ENCODE results near the gene IGSF9.
"Not testable (repeated sequence)": the region's sequence is repeated elsewhere in the genome, so short reads cannot be mapped to it uniquely, and the experiment has no call there.

IGSF9 gene

DNA sequence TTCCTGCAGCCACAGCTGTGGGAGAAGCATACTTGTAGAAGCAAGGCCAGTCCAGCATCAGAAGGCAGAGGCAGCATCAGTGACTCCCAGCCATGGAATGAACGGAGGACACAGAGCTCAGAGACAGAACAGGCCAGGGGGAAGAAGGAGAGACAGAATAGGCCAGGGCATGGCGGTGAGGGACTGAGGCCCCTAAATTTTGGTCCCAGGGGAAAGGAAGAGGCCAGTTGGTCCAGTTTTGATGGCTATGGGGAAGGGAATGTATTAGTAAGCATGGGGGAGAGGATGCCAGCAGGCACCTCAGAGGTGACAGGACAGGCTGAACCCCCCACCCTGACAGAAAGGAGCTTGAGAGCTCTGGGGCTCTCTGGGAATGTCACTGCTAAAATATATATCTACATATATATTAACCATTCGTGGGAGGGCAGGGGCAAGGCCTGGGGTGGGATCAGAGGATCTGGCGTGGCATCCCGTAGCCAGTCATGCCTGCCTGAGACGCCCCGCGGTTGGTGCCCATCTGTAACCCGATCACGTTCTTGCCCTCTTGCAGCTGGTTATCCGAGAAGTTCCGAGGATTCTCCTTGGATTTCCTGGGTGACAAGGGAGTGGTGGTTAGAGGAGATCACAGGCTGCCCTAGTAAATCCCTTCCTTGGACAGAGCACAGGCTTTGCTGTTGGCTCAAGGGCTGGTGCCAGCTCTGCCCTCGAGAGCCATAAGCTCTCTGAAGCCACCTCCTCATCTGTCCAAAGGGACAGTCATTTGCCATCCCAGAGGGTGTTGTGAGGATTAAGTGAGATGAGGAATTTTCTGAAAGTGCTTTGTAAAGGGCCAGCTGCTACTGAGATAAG lies 26.8 kb downstream of the IGSF9 start:
- peaks cover 49% of the 10 kb centered on the region for H3K4me1 ChIP-seq (ENCODE audit: insufficient read depth, low read length)
- no peaks in the 10 kb centered on the region for H3K36me3 ChIP-seq (ENCODE audit: insufficient read depth, low read length)
- no peaks in the 10 kb centered on the region for H3K9me3 ChIP-seq (ENCODE audit: control insufficient read depth, insufficient read depth, low read length)
- no peak overlapping the region for H3K9ac ChIP-seq (ENCODE audit: low read depth, low read length)

DNA sequence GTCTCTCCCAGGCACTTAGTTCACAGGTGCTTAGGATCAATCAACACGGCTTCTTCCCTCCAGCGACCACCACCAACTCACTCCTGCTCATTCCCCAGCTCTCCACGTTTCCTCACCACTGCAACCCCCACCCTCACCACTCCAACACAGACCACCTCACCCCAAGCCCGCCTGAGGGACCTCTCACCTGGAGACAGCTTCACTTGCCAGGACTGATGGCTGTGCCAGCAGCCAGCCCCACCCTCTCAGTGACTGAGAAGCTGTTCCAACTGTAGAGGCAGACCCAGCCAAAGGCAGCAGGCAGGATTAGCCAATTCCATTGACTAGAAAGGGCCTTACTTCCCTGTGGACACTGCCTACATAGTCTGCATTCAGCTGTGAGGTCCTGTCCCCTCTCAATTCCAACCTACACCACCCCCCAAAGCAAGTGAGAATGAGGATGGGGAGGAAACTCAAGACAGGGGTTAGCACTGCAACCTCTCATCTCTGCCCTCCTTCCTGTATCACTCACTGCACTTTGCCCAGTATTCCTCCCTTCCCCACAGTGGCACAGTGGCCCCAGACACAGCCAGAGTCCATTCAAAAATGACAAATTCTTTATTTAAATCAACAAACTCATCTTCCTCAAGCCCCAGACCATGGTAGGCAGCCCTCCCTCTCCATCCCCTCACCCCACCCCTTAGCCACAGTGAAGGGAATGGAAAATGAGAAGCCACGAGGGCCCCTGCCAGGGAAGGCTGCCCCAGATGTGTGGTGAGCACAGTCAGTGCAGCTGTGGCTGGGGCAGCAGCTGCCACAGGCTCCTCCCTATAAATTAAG lies 27.7 kb downstream of the IGSF9 start:
- no peaks in the 10 kb centered on the region for H3K9me3 ChIP-seq (ENCODE audit: control insufficient read depth, insufficient read depth, low read length)
- H3K9ac ChIP-seq (ENCODE audit: low read depth, low read length) = no peak overlapping the region
- peaks cover 46% of the 10 kb centered on the region for H3K4me1 ChIP-seq (ENCODE audit: insufficient read depth, low read length)
- no peaks in the 10 kb centered on the region for H3K36me3 ChIP-seq (ENCODE audit: insufficient read depth, low read length)

DNA sequence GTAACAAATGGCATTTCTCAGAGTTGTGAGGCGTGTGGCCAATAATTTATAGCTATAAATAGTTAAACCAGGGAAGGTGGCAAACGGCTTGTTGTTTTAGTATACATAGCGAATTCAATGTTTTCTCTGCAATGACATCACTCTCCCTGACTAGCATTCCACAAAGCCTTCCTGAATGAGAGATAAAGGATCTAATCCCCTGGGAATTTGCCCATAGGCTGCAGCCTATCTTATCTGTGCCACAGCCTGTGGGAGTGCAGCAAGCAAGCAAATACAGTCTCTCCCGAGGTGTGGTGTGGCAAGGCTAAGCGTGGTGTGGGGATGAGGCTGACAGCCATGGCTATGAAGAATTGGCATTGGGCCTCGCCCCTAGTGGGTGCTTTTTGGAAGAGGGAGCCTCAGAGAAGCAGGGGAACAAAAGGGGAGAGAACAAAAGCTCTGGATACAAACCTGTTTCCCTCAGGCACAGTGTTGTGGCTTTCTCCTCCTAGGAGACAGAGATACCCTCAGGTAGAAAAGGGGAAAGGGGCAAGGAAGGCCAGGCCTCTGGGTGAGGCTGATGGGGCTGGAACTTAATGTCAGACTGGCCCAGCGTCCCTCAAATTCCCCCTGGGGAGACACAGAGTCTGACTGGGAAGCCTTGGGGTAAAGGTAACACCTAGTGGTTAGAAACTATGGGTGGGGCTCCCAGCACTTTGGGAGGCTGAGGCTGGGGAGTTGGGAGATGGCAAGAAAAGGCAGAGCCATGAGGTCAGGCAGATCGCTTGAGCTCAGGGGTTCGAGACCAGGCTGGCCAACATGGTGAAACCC lies 29.0 kb downstream of the IGSF9 start:
- H3K9me3 ChIP-seq (ENCODE audit: control insufficient read depth, insufficient read depth, low read length) = no peaks in the 10 kb centered on the region
- H3K4me1 ChIP-seq (ENCODE audit: insufficient read depth, low read length) = peaks cover 38% of the 10 kb centered on the region
- H3K9ac ChIP-seq (ENCODE audit: low read depth, low read length) = no peak overlapping the region
- H3K36me3 ChIP-seq (ENCODE audit: insufficient read depth, low read length) = no peaks in the 10 kb centered on the region

DNA sequence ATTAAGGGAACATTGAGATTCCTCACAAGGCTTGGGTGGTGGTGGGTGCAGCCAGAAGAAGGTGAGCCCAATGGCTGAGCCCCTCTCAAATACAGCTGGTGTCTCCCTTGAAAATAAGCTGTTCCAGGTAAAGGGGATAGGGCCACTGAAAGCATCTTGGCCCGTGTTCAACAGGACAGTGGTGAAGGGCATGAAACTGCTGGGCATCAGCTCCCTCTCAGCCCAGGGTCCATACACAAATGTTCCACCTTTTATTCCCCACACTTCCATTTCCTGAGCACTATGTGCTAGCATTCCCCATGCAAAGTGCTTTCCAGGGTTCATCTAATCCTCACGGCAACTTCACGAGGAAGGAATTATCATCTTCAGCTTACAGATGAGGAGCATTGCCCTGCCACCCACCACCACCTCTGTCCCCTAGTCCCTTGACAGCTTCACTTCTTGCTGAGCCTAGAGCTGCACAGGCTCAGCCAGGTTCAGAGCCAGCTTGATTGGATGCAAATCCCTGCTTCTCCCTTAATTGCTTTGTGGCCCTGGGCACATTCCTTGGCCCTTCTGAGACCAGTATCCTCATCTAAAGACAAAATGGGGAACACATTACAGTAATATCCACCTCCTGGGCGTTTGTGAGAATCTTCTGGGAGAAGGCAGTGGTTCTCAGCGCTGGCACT lies 29.7 kb downstream of the IGSF9 start:
- no peaks in the 10 kb centered on the region for H3K36me3 ChIP-seq (ENCODE audit: insufficient read depth, low read length)

DNA sequence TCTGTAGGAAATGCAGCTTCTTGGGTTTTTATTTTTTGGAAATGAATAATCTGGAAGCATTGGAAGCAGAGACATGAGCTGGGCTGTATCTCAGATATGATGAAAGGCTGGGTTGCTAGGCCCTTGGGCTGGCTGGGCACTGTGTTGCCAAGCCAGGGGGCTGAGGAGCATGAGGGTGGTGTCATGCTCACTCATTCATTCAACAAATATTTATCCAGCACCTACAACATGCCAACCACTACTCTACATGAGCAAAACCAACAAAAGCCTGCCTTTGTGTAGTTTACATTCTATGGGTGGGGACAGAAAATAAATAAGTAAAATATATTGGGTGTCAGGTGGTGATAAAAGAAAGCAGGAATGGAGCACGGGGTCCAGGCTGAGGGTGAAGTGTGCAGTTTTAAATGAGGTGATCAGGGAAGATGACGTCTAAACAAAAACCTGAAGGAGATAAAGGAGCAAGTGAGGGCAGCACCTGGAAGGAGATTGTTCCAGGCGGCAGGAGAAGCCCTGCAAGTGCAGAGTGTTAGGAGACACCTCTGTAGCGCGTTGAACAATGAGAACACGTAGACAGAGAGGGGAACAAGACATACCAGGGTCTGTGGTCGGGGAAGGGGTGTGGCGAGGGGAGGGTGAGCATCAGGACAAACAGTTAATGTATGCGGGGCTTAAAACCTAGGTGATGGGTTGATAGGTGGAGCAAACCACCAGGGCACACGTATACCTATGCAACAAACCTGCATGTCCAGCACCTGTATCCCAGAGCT lies 31.0 kb downstream of the IGSF9 start:
- Histone ChIP-seq H3K4me1 (ENCODE audit: insufficient read depth, low read length) (peaks cover 55% of the 10 kb centered on the region), H3K9me3 (ENCODE audit: control insufficient read depth, insufficient read depth, low read length) (no peaks in the 10 kb centered on the region), H3K9ac (ENCODE audit: low read depth, low read length) (no peak overlapping the region), H3K36me3 (ENCODE audit: insufficient read depth, low read length) (no peaks in the 10 kb centered on the region)

More for the DNA sequence above, 29.7 kb downstream of the IGSF9 start:
- Histone ChIP-seq H3K9ac (ENCODE audit: low read depth, low read length) (no peak overlapping the region), H3K9me3 (ENCODE audit: control insufficient read depth, insufficient read depth, low read length) (no peaks in the 10 kb centered on the region), H3K4me1 (ENCODE audit: insufficient read depth, low read length) (peaks cover 46% of the 10 kb centered on the region)

DNA sequence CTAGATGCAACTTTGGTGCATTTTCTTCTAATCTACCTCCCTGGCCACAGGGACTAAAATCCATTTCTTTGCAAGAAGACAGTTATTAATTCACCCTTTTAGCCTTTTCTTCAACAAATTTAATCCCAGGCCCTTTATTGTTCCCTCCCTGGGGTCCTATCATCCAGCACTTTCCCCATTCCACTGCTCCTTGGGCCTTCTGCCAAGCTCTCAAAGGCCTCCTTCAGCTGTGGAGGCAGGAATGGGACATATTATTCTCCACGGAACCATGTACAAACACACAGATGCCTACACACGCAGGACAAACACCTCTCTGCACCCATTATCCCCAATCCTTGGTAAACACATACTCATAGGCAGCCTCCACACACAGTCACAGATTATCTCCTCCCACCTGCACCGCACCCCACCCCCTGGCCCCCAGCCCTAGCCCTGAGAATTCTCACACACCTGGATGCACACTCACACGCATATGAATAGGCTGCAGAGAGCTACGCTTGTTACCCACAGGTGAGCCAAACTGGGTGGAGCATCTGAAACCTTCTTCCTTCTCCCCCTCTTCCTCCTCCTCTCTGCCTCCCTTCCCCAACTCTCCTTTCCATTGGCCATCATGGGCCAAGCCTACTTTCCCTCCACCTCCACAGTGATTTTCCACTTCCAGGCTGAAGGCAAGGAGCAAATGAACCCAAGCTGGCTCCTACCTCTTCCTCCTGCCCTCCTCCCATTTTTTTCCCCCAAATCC lies 31.8 kb downstream of the IGSF9 start:
- H3K36me3 ChIP-seq (ENCODE audit: insufficient read depth, low read length) = no peaks in the 10 kb centered on the region
- peaks cover 60% of the 10 kb centered on the region for H3K4me1 ChIP-seq (ENCODE audit: insufficient read depth, low read length)
- H3K9me3 ChIP-seq (ENCODE audit: control insufficient read depth, insufficient read depth, low read length) = no peaks in the 10 kb centered on the region
- no peak overlapping the region for H3K9ac ChIP-seq (ENCODE audit: low read depth, low read length)

DNA sequence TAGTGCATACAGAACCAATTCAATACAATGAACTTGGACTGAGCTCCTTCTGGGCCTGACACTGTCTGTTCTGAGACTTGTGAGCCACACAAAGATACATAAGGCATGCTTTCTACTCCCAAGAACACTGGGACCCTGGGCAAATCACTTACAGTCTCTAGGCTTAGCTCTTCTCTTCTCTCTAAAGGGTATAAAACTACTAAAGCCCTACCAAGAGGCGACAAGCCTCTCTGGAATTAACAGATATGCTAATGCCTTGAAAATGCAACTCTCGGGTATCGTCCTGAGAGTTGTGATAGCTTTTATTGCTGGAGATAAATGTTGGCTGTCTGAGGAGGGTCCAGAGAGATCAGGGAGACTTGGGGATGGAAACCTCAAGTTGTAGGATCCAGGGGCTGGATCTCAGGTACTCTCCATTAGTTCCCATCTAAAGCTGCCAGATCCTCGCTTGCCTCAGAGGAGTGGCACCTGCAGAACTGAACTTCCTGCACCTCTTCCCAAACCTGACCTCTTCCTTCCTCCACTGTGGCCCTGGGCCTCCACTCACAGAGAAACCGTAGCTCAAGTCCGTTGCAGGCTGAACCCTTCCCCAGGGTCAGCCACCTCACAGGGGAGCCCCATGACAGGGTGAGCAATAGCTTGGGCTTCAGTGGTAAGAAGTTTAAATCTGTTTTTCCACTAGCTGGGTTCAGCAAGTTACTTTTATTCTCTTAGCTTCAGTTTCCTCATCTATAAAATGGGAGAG lies 33.9 kb downstream of the IGSF9 start:
- Histone ChIP-seq H3K4me1 (ENCODE audit: insufficient read depth, low read length) (peaks cover 54% of the 10 kb centered on the region), H3K9ac (ENCODE audit: low read depth, low read length) (no peak overlapping the region), H3K36me3 (ENCODE audit: insufficient read depth, low read length) (no peaks in the 10 kb centered on the region), H3K9me3 (ENCODE audit: control insufficient read depth, insufficient read depth, low read length) (no peaks in the 10 kb centered on the region)

DNA sequence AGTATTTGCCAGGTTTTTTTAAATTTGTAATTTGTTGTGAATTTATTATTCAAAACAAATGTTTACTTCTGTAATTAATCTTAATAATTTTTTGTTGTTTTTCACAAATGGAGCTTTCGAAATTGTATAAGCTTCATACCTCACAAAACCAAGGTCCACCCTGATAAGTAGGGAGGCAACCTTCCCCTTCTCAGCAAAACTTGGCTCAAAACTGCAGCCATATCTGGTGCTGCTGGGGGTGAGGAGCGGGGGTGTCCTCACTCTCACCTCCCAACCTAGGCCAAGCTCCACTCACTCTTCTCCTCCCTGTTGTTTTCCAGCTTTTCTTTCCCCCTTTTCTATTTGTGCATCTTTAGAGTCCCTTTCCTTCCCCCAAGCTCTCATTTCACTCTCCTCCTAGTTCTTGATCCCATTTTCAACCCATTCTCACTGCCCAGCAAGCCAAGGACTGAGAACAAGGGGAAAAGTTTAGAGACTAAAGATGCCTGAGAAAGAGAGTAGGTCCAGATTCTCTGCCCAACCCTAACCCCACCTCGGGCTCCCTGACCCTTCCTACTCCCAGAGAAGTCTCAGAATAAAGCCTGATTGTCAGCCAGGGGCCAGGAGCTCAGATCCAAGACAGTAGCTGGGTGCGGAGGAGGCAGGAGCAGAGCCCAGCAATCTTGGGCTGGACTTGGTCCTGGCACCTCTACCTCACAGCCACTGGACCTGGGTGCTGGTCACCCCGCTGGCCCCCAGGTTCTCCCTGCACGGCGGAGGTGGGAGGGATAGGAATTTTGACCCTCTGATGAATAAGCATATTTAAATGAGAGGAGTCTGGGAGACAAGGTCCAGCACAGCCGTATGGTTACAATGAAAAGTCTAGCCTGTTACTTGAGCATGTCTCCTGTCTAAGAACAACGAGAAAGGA lies 37.1 kb downstream of the IGSF9 start:
- Histone ChIP-seq H3K36me3 (ENCODE audit: insufficient read depth, low read length) (no peaks in the 10 kb centered on the region), H3K9me3 (ENCODE audit: control insufficient read depth, insufficient read depth, low read length) (no peaks in the 10 kb centered on the region), H3K9ac (ENCODE audit: low read depth, low read length) (no peak overlapping the region), H3K4me1 (ENCODE audit: insufficient read depth, low read length) (peaks cover 28% of the 10 kb centered on the region)

DNA sequence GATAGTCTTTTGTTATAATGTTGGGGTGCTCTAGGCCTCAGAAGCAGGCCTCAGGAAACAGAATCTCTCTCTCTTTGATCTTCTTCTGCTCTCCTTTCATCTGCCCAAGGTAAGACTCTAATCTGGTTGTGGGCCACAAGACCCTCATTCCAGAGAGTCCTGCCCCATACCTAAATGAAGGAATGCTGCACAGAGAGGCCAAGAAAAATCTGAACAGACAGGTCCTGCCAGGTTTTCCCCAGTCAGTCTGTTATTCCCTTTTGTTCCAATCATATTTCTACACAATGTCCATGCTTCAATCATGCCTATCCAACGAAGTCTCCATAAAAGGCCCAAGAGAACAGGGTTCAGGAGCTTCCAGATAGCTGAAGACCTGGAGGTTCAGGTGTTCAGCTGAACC lies 38.5 kb downstream of the IGSF9 start:
- Histone ChIP-seq H3K4me1 (ENCODE audit: insufficient read depth, low read length) (peaks cover 27% of the 10 kb centered on the region), H3K36me3 (ENCODE audit: insufficient read depth, low read length) (no peaks in the 10 kb centered on the region), H3K9me3 (ENCODE audit: control insufficient read depth, insufficient read depth, low read length) (no peaks in the 10 kb centered on the region), H3K9ac (ENCODE audit: low read depth, low read length) (no peak overlapping the region)

DNA sequence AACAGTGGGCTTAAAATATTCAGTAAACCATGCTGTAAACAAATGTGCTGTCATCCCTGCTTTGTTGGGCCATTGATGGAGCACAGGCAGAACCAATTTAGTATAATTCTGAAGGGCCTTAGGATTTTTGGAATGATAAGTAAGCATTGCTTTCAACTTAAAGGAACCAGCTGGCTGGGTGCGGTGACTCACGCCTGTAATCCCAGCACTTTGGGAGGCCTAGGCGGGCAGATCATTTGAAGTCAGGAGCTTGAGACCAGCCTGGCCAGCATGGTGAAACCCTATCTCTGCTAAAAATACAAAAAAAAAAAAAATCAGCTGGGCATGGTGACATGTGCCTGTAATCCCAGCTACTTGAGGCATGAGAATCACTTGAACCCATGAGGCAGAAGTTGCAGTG lies 41.4 kb downstream of the IGSF9 start:
- H3K9ac ChIP-seq (ENCODE audit: low read depth, low read length); H3K9me3 ChIP-seq (ENCODE audit: control insufficient read depth, insufficient read depth, low read length); H3K36me3 ChIP-seq (ENCODE audit: insufficient read depth, low read length): not testable (repeated sequence)
- peaks cover 18% of the 10 kb centered on the region for H3K4me1 ChIP-seq (ENCODE audit: insufficient read depth, low read length)

DNA sequence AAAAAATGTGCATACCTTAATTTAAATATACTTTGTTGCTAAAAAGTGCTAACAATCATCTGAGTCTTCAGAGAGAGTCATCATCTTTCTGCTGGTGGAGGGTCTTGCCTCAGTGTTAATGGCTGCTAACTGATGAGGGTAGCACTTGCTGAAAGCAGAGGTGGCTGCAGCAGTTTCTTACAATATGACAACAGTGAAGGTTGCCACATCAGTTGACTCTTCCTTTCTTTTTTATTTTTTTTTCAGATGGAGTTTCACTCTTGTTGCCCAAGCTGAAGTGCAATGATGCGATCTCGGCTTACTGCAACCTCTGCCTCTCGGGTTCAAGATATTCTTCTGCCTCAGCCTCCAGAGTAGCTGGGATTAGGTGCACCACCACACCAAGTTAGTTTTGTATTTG lies 42.9 kb downstream of the IGSF9 start:
- H3K4me1 ChIP-seq (ENCODE audit: insufficient read depth, low read length) = peaks cover 12% of the 10 kb centered on the region
- H3K9ac ChIP-seq (ENCODE audit: low read depth, low read length) = no peak overlapping the region
- no peaks in the 10 kb centered on the region for H3K9me3 ChIP-seq (ENCODE audit: control insufficient read depth, insufficient read depth, low read length)
- H3K36me3 ChIP-seq (ENCODE audit: insufficient read depth, low read length) = no peaks in the 10 kb centered on the region
